Activated naive CD8-positive, alpha-beta T cell treated with anti-CD3 and anti-CD28 coated beads, Interleukin-2, amount 10 ng/mL, durations not matched to agents 7 days and 5 days (primary cell): ENCODE data around the gene PDILT. TPM values are rescaled to one million over a fixed set of nuclear protein-coding genes. Genes with fewer than 3 reads are reported as not detected.
A peak's percentile ranks its signal among the peaks of the same experiment; 100 is the strongest.

Experiments
- ATAC-seq: fragments of 150-1000 bp; cut with Tn5 transposase; one replicate; pipeline ENCODE4 v1.10.0; 2021; ENCODE audit warnings: low read depth, moderate library complexity
- POLR2A ChIA-PET: fragments of 350-600 bp; sonication (Branson Sonifier 250); formaldehyde crosslinking; loops from one replicate; lab custom pipeline; 2021; ENCODE audit warnings: antibody characterized with exemption; lab: Charles Lee
- DNase-seq: peaks from one replicate; pipeline ENCODE4 v3.0.0; 2021
- H3K27ac Mint-ChIP-seq: one replicate; pipeline ENCODE4 v1.8.0; 2022; ENCODE audit warnings: mild to moderate bottlenecking, mixed read lengths
- H3K27me3 Mint-ChIP-seq: one replicate; pipeline ENCODE4 v1.8.0; 2022; ENCODE audit warnings: mild to moderate bottlenecking, moderate library complexity, mixed read lengths
- H3K36me3 Mint-ChIP-seq: one replicate; pipeline ENCODE4 v1.8.0; 2021; ENCODE audit warnings: mild to moderate bottlenecking, mixed read lengths
- H3K4me1 Mint-ChIP-seq: one replicate; pipeline ENCODE4 v1.8.0; 2021; ENCODE audit warnings: mixed read lengths
- H3K4me3 Mint-ChIP-seq: one replicate; pipeline ENCODE4 v1.8.0; 2022; ENCODE audit warnings: mild to moderate bottlenecking, moderate library complexity, mixed read lengths
- H3K9me3 Mint-ChIP-seq: one replicate; pipeline ENCODE4 v1.8.0; 2021; ENCODE audit warnings: mixed read lengths
- total RNA-seq, 2 experiments: library from RNA; stranded (reverse); gene quantifications; one replicate each; pipeline ENCODE4 v1.2.3, GENCODE V29; 2021

The PDILT gene
- total RNA-seq, 2 experiments from 2014 or later, result not detected

DNA sequence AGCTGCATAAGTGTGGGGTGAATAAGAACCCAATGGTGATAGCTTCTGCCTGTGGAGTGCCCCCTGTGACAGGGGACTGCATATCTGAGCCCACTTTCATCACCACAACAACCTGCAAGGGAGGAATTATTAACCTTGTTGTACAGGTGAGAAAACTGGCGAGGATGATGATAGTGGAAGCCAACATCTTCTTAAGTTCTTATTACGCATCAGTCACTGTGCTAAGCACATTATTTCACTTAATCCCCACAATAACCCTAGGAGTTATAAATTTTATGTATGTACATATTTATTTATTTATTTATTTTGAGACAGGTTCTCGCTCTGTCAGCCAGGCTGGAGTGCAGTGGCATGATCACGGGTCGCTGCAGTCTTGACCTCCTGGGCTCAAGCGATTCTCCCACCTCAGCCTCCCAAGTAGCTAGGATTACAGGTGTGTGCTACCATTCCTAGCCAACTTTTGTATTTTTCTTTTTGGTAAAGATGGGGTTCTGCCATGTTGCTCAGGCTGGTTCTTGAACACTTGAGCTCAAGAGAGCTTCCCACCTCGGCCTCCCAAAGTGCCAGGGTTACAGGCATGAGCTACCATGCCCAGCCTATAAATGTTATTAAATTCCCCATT lies 7.6 kb downstream of the PDILT start:
- Mint-ChIP-seq H3K27me3 (no peaks in the 10 kb centered on the region), H3K4me1 (no peaks in the 10 kb centered on the region), H3K4me3 (no peak overlapping the region), H3K27ac (no peak overlapping the region), H3K9me3 (no peaks in the 10 kb centered on the region), H3K36me3 (no peaks in the 10 kb centered on the region)
- DNase-seq (no peak), ATAC-seq (no peak)
- POLR2A ChIA-PET, result no interaction called here

DNA sequence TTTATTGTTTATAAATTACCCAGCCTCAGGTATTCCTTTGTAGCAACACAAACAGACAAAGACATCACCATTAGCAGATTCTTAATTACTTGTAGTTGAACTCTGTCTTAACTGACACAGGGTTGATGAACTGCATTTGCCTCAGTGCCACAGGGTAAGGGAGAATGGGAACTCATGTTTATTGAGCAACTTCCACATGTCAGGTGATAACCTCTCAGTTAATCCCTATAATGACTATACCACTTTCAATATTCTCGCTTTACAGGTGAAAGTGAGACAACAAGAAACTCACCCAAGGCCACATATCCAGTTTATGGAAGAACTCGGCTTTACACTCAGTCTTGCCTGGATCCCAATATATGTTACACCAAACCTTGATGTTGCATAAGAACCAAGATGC lies 8.6 kb downstream of the PDILT start:
- H3K9me3 Mint-ChIP-seq, result no peaks in the 10 kb centered on the region
- no peak overlapping the region for H3K27ac Mint-ChIP-seq
- POLR2A ChIA-PET, result no interaction called here
- H3K27me3 Mint-ChIP-seq, result no peaks in the 10 kb centered on the region
- H3K4me3 Mint-ChIP-seq, result no peak overlapping the region
- no peak for DNase-seq
- H3K4me1 Mint-ChIP-seq, result no peaks in the 10 kb centered on the region
- no peak for ATAC-seq
- H3K36me3 Mint-ChIP-seq, result no peaks in the 10 kb centered on the region

DNA sequence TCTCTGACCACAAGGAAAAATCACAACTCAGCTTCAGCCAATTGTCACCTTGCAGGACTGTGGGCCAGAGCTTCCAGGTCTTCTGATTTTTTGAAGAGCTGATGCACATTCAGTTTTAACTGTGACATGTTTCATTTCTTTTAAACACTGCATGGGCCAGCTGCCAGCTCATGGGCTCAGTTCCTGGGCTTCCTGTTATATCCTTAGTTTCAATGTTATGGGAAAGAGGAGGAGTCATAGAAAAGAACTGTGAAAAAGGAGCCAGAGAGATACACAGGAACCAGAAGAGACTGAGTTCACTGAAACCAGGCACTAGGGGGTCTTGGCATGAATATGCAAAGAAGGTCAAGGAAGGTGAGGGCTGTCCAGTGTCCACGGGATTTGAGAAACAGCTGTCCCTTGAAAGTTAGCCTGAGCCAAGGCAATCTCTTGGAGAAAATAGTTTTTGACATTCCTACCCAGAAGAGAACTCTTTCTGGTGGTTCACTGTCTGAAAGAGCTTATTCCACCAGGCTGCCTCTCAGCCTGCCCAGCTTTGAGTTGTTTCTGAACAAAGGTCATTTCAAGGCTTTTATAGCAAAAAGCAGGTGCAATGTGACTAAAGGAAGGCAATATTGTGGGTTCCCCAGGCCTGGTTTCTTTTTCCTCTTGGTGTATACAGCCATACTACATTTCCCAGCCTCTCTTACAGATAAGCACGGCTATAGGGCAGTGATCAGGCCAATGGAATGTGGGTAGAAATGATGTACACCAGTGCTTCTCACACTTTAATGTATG lies 10.5 kb downstream of the PDILT start:
- H3K27ac Mint-ChIP-seq, result no peak overlapping the region
- POLR2A ChIA-PET, result no interaction called here
- H3K27me3 Mint-ChIP-seq, result no peaks in the 10 kb centered on the region
- no peaks in the 10 kb centered on the region for H3K36me3 Mint-ChIP-seq
- H3K4me3 Mint-ChIP-seq, result no peak overlapping the region
- no peak for DNase-seq
- no peak for ATAC-seq
- no peaks in the 10 kb centered on the region for H3K4me1 Mint-ChIP-seq
- no peaks in the 10 kb centered on the region for H3K9me3 Mint-ChIP-seq

DNA sequence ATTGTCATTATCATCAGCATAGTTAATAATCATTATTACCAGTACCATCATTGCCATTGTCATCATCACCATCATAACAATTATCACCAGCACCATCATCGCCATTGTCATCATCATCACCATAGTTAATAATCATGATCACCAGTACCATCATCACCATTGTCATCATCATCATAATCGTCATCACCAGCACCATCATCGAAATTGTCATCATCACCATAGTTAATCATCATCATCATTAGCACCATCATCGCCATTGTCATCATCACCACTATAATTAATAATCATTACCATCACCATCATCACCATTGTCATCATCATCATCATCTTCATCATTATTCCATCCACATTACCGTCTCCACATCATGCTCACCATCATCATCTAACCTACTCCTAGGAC lies 13.5 kb downstream of the PDILT start:
- Mint-ChIP-seq H3K4me3 (no peak overlapping the region), H3K9me3 (no peaks in the 10 kb centered on the region), H3K4me1 (no peaks in the 10 kb centered on the region), H3K36me3 (no peaks in the 10 kb centered on the region), H3K27ac (no peak overlapping the region), H3K27me3 (no peaks in the 10 kb centered on the region)
- ATAC-seq, result no peak
- POLR2A ChIA-PET, result no interaction called here
- DNase-seq, result no peak

DNA sequence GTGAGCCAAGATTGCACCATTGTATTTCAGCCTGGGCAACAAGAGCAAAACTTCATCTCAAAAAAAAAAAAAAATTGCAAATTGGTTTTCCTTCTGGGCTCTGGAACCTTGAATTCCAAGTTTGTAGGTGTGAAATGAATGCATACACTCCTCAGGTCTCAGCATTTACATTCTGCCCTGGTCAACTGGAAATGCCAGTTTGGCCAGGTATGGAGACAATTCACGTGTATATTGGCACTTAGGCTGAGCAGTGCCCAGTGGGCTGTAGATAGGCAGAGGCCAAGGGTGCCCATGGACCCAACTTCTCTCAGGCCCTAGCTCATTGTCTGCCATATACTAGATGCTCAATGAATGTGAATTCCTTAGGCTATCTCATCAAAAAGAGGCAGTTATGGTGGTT lies 15.7 kb downstream of the PDILT start:
- Mint-ChIP-seq H3K4me3 (no peak overlapping the region), H3K36me3 (no peaks in the 10 kb centered on the region), H3K9me3 (no peaks in the 10 kb centered on the region), H3K27ac (no peak overlapping the region), H3K27me3 (no peaks in the 10 kb centered on the region), H3K4me1 (no peaks in the 10 kb centered on the region)
- ATAC-seq, result no peak
- DNase-seq, result no peak
- POLR2A ChIA-PET, result no interaction called here

DNA sequence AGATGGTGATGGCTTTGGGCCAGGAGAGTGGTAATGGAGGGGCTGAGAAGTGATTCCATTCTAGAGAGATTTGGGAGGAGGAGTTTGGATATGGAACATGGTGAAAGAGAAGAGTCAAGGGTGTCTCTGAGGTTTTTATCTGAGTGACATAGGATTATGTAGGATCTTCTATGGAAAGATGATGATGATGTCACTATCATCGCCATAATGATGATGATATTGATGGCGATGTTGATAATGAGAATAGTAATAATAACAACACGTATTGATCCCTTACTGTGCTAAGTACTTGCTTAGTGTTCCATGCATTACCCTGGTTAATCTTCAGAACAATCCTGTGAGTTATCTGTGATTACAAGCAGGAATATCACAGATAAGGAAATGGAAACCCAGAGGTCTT lies 16.6 kb downstream of the PDILT start:
- Mint-ChIP-seq H3K27me3 (no peaks in the 10 kb centered on the region), H3K4me1 (no peaks in the 10 kb centered on the region), H3K27ac (no peak overlapping the region), H3K4me3 (no peak overlapping the region), H3K9me3 (no peaks in the 10 kb centered on the region), H3K36me3 (no peaks in the 10 kb centered on the region)
- POLR2A ChIA-PET, result no interaction called here
- DNase-seq (no peak), ATAC-seq (no peak)

DNA sequence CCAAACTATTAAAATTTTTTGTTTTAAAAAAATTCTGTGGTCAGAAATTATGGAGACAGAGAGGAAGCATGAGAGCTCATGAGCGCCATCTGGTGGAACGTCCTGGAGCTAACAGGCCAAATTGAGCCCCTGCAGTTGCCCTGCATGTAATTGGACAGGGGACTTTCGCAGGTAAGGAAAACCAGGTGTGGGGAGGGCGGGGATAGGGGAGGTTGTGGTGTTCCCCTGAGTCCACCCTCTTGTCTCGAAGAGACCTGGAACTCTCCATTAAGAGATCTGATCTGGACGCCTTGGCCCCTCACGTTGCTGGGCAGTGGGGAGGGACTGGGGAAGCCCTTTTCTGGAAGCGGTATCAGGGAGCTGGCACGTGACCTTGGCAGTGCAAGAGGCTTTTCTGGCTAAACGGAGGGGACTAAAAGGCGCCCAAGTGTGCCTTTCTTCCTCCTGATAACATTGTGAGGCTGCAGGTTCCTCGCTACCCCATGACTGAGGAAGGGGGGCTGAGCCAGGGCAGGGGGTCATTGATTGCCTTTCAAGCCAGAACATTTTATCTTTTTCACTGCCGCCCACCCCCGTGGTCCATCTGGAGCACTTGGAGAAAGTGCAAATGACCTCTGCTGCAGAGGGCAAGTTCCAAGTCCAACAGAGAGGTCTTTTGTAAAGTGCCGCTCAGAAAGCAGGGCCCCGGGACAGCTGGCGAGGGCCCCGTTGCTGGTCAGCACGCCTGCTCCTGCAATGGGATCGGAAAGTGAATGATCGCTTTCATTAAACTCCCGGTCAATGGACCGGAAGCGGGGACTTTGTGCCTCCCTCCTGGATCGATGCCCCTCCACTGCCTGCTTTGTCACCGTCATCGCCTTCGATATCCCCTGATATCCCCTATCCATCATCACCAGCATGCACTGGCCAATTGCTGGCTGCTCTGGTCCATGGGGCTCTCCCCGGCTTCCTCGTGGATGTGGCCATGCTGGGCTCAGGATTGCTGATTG lies 18.4 kb downstream of the PDILT start:
- Mint-ChIP-seq H3K27me3 (no peaks in the 10 kb centered on the region), H3K9me3 (no peaks in the 10 kb centered on the region), H3K4me1 (no peaks in the 10 kb centered on the region), H3K36me3 (no peaks in the 10 kb centered on the region), H3K4me3 (no peak overlapping the region), H3K27ac (no peak overlapping the region)
- peak; percentile 52 for DNase-seq
- POLR2A ChIA-PET, result no interaction called here
- ATAC-seq, result no peak

DNA sequence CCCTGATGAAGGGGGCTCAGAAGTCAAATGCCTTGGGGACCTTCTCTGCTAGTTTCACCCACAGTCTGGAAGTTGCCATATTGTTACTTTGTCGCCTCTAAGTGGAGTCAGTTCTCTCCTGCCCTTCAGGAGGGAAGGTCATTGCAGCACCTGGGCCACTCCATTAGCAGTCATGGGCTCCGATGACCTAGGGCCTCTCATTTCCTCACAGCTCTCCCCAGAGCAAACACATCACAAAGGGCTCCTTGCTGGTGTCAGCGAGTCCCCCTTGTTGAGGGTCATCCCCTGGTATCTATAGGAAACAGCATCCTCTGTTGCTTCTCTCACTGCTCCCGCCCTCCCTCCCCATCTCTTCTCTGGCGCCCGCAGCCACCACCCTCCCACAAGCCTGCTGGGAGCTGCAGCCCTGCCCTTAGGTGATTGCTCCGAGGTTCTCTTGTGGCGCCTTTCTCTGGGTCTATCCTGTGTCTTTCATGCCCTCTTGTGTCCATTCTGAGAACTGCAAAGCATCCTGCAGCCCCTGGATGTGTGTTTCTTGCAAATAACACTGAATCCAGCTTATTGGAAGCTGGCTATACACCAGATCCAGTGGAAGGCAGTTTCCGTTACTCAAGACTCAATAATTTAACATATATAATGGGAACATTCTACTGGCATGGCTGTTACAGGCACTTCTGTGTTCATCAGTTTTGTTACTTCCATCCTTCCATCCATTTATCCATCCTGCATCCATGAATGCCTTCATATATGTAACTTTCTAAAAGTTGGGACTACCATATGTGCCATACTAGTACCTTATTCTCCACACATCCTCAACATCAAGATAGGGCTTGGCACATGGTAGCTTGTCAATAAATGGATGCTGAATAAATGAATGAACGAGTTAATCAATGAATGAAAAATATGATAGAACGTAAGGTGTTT lies 21.2 kb downstream of the PDILT start:
- Mint-ChIP-seq H3K9me3 (no peaks in the 10 kb centered on the region), H3K36me3 (no peaks in the 10 kb centered on the region), H3K4me1 (no peaks in the 10 kb centered on the region), H3K27me3 (no peaks in the 10 kb centered on the region), H3K4me3 (no peak overlapping the region), H3K27ac (no peak overlapping the region)
- ATAC-seq (peak; percentile 70), DNase-seq (peak; percentile 32)
- POLR2A ChIA-PET, result no interaction called here

DNA sequence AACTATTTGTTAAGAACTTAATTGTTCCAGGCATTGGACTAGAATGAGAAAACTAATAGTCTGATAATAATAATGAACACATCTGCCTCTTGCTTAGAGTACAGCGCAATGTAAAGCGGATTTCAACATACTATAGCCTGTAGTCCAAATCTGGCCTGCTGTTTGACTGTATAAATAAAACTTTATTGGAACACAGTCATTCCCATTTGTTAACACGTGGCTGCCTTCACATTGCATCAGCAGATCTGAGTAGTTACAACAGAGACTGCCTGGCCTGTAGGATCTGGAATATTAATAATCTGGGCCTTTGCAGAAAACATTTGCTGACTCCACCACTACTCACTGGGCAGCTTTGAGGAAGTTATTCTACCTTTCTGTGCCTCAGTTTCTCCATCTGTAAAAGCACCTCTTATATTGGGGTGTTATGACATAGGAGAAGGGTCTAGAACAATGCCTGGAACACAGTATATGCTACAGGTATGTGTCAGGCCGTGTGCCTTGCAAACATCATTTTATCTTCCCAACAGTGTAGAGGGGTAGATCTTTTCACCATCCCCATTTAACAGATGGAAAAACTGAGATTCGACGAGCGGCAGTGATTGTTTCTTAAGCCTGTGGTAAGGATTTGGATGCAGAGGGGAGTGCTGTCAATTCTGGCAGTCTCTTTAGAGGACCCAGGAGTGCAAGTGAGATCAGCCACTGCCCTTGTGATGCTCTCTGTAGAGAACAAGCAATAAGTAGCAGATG lies 22.2 kb downstream of the PDILT start:
- DNase-seq (no peak), ATAC-seq (no peak)
- Mint-ChIP-seq H3K36me3 (no peaks in the 10 kb centered on the region), H3K9me3 (no peaks in the 10 kb centered on the region), H3K27me3 (no peaks in the 10 kb centered on the region), H3K4me1 (no peaks in the 10 kb centered on the region), H3K27ac (no peak overlapping the region), H3K4me3 (no peak overlapping the region)
- POLR2A ChIA-PET, result no interaction called here

DNA sequence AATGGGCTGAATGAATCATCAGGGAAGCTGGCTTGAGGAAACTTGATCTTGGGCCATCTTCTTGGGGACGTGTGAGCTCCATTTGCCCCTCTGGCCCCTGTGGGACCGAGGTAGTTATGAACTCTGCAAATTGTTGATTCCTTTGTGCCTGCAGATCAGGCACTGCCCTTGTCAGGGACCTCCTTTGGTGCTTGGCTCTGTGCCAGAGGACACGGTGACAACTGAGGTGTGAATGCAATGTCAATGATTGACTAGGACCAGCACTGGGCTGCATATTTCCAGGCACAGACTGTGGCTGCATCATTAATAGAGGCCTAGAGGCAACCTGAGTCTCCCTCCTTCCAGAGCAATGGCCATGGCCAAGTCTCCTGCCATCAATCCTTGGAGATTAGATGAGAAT lies 23.8 kb downstream of the PDILT start:
- DNase-seq (no peak), ATAC-seq (no peak)
- no peaks in the 10 kb centered on the region for H3K9me3 Mint-ChIP-seq
- no peak overlapping the region for H3K27ac Mint-ChIP-seq
- no peak overlapping the region for H3K4me3 Mint-ChIP-seq
- no peaks in the 10 kb centered on the region for H3K36me3 Mint-ChIP-seq
- no peaks in the 10 kb centered on the region for H3K4me1 Mint-ChIP-seq
- POLR2A ChIA-PET, result no interaction called here
- peaks cover 5% of the 10 kb centered on the region for H3K27me3 Mint-ChIP-seq

DNA sequence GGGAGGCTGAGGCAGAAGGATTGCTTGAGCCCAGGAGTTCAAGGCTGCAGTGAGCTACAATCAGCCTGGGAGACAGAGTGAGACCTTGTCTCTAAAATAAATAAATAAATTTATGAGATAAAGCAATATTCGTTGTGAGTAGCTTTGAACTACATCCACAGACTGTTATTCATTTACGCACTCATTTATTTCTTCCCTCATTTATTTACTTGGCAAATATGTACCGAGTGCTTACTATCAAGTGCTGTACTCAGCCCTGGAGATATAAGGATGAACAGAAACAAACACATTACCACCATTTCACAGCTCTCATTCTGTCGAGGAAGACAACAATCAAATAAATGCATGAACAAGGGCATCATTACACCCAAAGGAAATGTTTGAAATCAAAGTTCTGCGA lies 27.4 kb downstream of the PDILT start:
- Mint-ChIP-seq H3K4me3 (no peak overlapping the region), H3K36me3 (no peaks in the 10 kb centered on the region), H3K27me3 (peaks cover 7% of the 10 kb centered on the region), H3K4me1 (no peaks in the 10 kb centered on the region), H3K9me3 (no peaks in the 10 kb centered on the region), H3K27ac (no peak overlapping the region)
- ATAC-seq (no peak), DNase-seq (no peak)
- POLR2A ChIA-PET, result no interaction called here

DNA sequence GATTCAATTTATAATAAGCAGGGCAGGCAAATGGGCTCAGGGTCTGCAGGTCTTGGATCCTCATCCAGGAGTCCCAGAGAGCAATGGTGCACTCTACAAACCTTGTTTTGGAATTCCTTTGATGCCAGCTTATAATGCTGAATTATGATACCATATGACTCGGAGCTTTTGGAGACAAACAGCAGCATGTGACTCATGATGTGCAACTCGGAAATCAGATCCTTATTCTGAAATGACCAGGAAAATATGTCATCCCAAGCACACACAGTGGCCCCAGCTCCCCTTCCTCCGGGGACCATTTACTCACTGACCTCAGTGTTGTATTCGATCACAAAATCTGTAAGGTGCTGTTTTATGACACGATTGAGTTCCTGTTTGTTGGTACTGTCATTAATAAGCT lies 31.8 kb downstream of the PDILT start:
- DNase-seq (no peak), ATAC-seq (no peak)
- no peaks in the 10 kb centered on the region for H3K9me3 Mint-ChIP-seq
- H3K36me3 Mint-ChIP-seq, result no peaks in the 10 kb centered on the region
- no peak overlapping the region for H3K27ac Mint-ChIP-seq
- peaks cover 7% of the 10 kb centered on the region for H3K27me3 Mint-ChIP-seq
- no peak overlapping the region for H3K4me3 Mint-ChIP-seq
- no peaks in the 10 kb centered on the region for H3K4me1 Mint-ChIP-seq
- POLR2A ChIA-PET, result no interaction called here
